22Rv1 (cell line): ENCODE measurements around the gene IL5.

Source experiments
- H3K27ac ChIP-seq: fragments of 450-650 bp; 2 replicates; pipeline ENCODE4 v1.5.1; 2017
- CTCF ChIP-seq: fragments of 450-650 bp; IDR thresholded peaks from 2 replicates; pipeline ENCODE4 v1.5.1; 2017; ENCODE audit warnings: mild to moderate bottlenecking
- ZFX ChIP-seq: fragments of 450-650 bp; IDR thresholded peaks from 2 replicates; pipeline ENCODE4 v1.6.1; 2017; ENCODE audit warnings: antibody characterized with exemption, borderline replicate concordance

Gene IL5

GRCh38 chr5:132500244-132500930 is 42.9 kb downstream of the IL5 start:
- no peak overlapping the region for H3K27ac ChIP-seq
- TF ChIP-seq CTCF: no peak
- TF ChIP-seq ZFX: no peak

DNA sequence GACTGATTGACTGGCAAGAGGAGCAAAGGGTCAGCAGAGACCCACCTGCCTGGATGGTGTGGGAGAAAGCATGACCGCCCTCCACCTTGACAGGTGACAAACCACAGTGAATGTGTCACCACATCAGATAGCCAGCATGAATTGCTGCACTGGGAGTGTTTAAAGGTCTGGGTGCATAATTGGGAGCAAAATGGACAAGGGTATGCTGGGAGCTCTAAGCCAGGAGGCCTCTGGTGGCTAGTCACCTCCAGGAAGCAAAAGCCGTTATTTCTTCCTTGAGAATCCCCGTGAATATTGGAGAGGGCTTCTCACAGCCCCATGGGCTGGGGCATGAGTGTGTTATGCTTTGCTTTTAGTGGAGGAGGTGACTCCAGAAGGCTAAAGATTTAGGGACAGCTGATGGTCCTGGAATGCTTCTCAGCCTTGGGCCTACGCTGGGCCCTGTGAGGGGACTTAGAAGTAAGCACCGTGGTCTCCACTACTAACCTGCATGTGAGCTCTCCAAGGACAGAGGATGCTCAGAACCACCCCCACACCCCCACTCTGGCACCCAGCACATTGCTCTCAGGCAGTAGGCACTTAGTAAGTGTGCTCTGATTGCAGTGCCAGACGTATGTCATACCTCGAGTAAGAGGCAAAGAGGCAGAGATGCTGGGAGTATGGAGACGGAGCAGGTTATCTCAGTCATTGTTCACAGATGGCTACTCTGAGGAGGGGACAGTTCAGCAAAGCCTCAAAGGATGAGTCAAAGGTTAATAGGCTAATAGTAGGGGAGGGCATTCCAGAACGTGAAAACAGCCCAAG is 43.7 kb downstream of the IL5 start:
- TF ChIP-seq ZFX: no peak
- TF ChIP-seq CTCF: no peak
- H3K27ac ChIP-seq: no peak overlapping the region

DNA sequence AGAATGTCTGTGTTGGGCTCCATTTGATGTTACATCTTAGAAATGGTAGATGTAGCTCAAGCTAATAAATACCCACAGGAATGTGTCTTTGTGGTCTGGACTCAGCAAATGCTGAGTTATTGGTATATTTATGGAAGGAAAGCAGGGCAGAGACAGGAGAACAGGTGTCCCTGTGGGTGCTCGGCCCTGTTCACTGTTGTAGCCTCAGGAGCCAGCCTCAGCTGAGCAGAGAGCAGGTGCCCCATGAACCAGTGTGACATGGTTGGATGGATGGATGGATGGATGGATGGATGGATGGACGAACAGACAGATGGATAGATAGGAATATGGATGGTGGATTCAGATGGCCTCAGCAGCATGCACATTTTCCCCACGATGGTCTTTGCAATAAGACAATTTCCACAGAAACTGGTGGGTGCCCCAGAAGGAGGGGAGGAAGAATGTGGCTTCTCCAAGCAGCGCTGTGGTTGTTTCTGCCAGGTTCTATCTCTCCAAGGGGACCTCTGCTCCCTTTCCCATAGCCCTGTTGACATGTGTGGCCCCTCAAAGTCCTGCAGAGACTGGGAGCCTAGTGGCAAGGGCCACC is 44.5 kb downstream of the IL5 start:
- TF ChIP-seq CTCF (no peak), ZFX (no peak)
- no peak overlapping the region for H3K27ac ChIP-seq

DNA sequence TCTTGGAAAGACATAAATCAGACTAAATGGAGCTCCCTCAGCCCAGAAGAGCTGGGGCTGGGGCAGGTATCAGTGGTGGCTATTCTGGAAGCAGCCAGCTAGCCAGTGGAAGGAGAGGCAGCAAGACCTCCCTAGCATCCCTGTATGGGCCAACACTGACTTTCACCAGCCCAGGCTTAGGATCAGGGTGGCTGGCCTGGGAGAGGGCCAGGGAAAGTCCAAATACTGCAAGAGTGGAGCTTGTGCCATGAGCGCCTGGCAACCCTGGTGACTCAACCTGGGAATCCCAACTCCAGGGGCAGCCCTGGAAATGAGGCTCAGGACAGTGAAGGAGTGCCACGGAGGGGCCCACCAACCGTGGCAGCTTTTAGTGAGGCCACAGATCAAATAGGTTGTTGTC is 45.2 kb downstream of the IL5 start:
- no peak overlapping the region for H3K27ac ChIP-seq
- TF ChIP-seq ZFX: no peak
- no peak for TF ChIP-seq CTCF

- no peak for TF ChIP-seq CTCF
- no peak for TF ChIP-seq ZFX
Observed at GRCh38 chr5:132497488-132497997, 45.8 kb downstream of the IL5 start.

GRCh38 chr5:132496631-132497487 is 46.5 kb downstream of the IL5 start:
- no peak for TF ChIP-seq ZFX
- no peak for TF ChIP-seq CTCF
- peak overlapping the region; percentile 71 for H3K27ac ChIP-seq

More at GRCh38 chr5:132497488-132497997, 45.8 kb downstream of the IL5 start:
- H3K27ac ChIP-seq: no peak overlapping the region
